K562 (cell line): ENCODE results near the gene VSIG10L. TPM values are rescaled to one million over a fixed set of nuclear protein-coding genes. Genes with fewer than 3 reads are reported as not detected.

Experiments
- BHLHE40 ChIP-seq: IDR thresholded peaks from 2 replicates; pipeline ENCODE4 v1.6.1; 2011; ENCODE audit warnings: low read length, improper control_type of control experiment
- CTCF ChIP-seq, 3 experiments: IDR thresholded peaks in 2 of 3; conservative IDR thresholded peaks in 1 of 3; 2 replicates each; pipeline ENCODE4 v1.5.1; 2011 to 2012; ENCODE audit warnings: low read length in 3 of 3, mild to moderate bottlenecking in 3 of 3, control low read depth in 2 of 3, improper control_type of control experiment in 1 of 3, inconsistent platforms in 1 of 3, low read depth in 1 of 3, mixed read lengths in 1 of 3, moderate library complexity in 1 of 3; ENCODE audit not compliant: insufficient read depth in 2 of 3
- MEIS2 ChIP-seq: fragments of 450-650 bp; IDR thresholded peaks from 2 replicates; pipeline ENCODE4 v1.6.1; 2014; ENCODE audit warnings: mild to moderate bottlenecking; ENCODE audit not compliant: partially characterized antibody
- PKNOX1 ChIP-seq: fragments of 450-650 bp; IDR thresholded peaks from 2 replicates; pipeline ENCODE4 v1.6.1; 2016
- POLR2AphosphoS5 ChIP-seq: IDR thresholded peaks from 2 replicates; pipeline ENCODE4 v1.6.1; 2011; ENCODE audit warnings: mild to moderate bottlenecking, low read depth, low read length, moderate library complexity; ENCODE audit not compliant: control insufficient read depth, insufficient read depth
- RCOR1 ChIP-seq, 2 experiments: IDR thresholded peaks; 2 replicates each; pipeline ENCODE4 v1.6.1; 2012; ENCODE audit warnings: low read depth in 2 of 2, low read length in 2 of 2, borderline replicate concordance in 1 of 2, improper control_type of control experiment in 1 of 2
- RNF2 ChIP-seq: sonication (generic); IDR thresholded peaks from 2 replicates; pipeline ENCODE4 v1.6.1; 2016
- USF1 ChIP-seq: sonication (generic); formaldehyde crosslinking; IDR thresholded peaks from 2 replicates; pipeline ENCODE4 v1.9.0; 2022; ENCODE audit warnings: mild to moderate bottlenecking, missing genetic modification reagents
- polyA plus RNA-seq, 8 experiments: library from polyadenylated mRNA; depleted of rRNA in 4 of 8; stranded (reverse) in 5 of 8; unstranded in 3 of 8; fragments of >200 nt; fragmentation: Nextera tagmentation in 2 of 8; fragmentation: Illumina TruSeq in 1 of 8; extraction: Ambion mirVana in 2 of 8; extraction: Trizol in 1 of 8; gene quantifications; 2 replicates each; pipeline versions ENCODE4 v1.2.1 to v1.2.3, GENCODE V29; 2011 to 2014; ENCODE audit warnings: inconsistent platforms in 1 of 8, missing spikeins in 1 of 8
- total RNA-seq, 7 experiments: library from RNA; depleted of rRNA in 6 of 7; stranded (reverse); fragments of >200 nt in 6 of 7; fragmentation: Illumina TruSeq in 2 of 7; extraction: Trizol in 2 of 7; gene quantifications; 2 replicates each; pipeline versions ENCODE4 v1.2.1 to v1.2.3, GENCODE V29; 2011 to 2021; ENCODE audit warnings: low replicate concordance in 1 of 7

VSIG10L gene
- total and polyA plus RNA-seq, 9 of the 15 experiments (the other 6 are each of a cell fraction or from before 2014, with no cell fraction given), result 1.1 to 7.6 (median 2.2) TPM

GRCh38 chr19:51294211-51294976 lies 47.5 kb downstream of the VSIG10L start (continued):
- TF ChIP-seq CTCF (IDR thresholded peaks at IDR 0.05 in 2 of 3, conservative IDR thresholded peaks at IDR 0.05 in 1 of 3; ENCODE audit: insufficient read depth in 2 of 3, low read depth in 1 of 3, low read length in 3 of 3), result peak; percentile 17 to 39 (median 38); a peak in 3 of 6 replicates
- TF ChIP-seq RNF2, result no peak
- TF ChIP-seq PKNOX1, result peak; percentile 44; the same call in 1 of the 2 replicates
- TF ChIP-seq MEIS2, result peak; percentile 69
- peak; percentile 68 for TF ChIP-seq BHLHE40
- peak; percentile 52; the same call in 1 of the 2 replicates for TF ChIP-seq USF1 (CRISPR knock-in tag)
- no peak for TF ChIP-seq RCOR1 (IDR thresholded peaks at IDR 0.05; ENCODE audit: borderline replicate concordance in 1 of 2, low read depth in 2 of 2, low read length in 2 of 2)
- TF ChIP-seq POLR2AphosphoS5, result no peak
